ENCODE results near the gene KDM1A.

- TF ChIP-seq POLR2A (IDR thresholded peaks at IDR 0.05) (no peak), POLR2AphosphoS5 (IDR thresholded peaks at IDR 0.05; ENCODE audit: insufficient read depth in 1 of 2, low read depth in 1 of 2) (no peak)
Observed at GRCh38 chr1:23122023-23122748, 102.9 kb downstream of the KDM1A start.
